GM18519 (cell line): Measurements from ENCODE around the gene DAPK1.

Experiments used
- ATAC-seq: cut with Tn5 transposase; IDR thresholded peaks from one replicate; pipeline ENCODE4 v1.9.1; 2021; ENCODE audit warnings: mild to moderate bottlenecking, moderate library complexity; ENCODE audit not compliant: unreplicated experiment, low FRiP score

DAPK1 gene

GRCh38 chr9:87606841-87607521 is 109.3 kb downstream of the DAPK1 start:
- no peak for ATAC-seq

DNA sequence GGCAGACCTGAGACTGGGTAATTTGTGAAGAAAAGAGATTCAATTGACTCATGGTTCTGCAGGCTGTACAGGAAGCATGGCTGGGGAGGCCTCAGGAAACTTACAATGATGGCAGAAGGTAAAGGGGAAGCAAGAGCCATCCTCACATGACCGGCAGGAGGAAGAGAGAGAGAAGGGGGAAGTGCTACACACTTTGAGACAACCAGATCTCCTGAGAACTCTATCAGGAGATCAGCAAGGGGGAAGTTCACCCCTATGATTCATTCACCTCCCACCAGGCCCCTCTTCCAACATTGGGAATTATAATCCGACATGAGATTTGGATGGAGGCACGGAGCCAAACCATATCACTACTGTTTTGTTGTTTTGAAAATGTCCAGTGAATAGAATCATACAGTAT is 110.2 kb downstream of the DAPK1 start:
- ATAC-seq, result no peak

DNA sequence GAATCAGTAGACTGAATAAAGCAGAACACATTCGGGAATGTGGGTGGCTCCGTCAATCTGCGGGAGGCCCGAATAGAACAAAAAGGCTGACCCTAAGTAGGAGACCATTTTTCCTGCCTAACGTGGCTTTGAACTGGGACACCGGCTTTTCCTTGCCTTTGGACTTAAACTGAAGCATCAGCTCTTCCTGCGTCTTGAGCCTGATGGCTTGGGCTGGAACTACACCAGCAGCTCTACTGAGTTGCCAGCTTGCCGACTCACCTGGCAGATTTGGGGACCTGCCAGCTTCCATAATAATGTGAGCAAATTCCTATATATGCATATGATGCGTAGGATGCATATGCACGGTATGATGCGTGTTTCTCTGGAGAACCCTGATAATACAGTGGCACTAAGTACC is 111.3 kb downstream of the DAPK1 start:
- no peak for ATAC-seq

DNA sequence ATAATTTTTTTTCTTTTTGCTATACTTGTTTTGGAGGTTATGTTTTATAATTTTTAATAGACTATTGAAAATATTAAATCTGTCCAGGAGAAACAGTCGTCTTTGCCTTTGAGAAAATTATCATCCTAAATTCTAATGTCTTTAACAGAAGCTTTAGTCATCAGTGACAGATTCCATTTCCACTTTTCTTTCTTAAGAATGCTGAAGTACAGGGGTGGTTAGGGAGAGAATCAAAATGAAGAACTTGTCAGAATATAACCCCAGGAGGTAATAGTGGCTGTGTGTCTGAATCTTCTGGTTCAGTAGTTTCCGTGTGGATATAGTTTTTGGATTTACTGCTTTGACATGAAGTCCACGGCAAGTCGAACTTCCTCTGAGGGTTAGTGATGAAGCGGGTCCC is 111.8 kb downstream of the DAPK1 start:
- ATAC-seq, result no peak

GRCh38 chr9:87610200-87611155 is 112.8 kb downstream of the DAPK1 start:
- ATAC-seq, result no peak

DNA sequence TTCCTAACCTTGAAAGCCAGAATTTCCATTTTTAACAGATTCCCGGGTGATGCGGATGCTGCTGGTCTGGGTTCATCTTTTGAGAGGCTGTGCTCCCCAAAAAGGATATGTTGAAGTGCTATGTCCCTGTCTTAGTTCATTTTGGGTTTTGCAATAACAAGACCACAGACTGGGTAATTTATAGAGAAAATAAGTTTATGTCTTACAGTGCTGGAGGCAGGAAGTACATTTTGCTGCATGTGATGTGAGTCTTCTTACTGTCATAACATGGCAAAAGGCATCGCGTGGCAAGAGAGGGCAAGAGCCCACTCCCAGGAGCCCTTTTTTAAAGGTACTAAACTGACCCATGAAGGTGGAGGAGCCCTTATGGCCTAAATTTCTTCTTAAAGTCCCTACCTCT is 114.1 kb downstream of the DAPK1 start:
- no peak for ATAC-seq

- no peak for ATAC-seq
Measured at GRCh38 chr9:87612536-87612935, 114.9 kb downstream of the DAPK1 start.

DNA sequence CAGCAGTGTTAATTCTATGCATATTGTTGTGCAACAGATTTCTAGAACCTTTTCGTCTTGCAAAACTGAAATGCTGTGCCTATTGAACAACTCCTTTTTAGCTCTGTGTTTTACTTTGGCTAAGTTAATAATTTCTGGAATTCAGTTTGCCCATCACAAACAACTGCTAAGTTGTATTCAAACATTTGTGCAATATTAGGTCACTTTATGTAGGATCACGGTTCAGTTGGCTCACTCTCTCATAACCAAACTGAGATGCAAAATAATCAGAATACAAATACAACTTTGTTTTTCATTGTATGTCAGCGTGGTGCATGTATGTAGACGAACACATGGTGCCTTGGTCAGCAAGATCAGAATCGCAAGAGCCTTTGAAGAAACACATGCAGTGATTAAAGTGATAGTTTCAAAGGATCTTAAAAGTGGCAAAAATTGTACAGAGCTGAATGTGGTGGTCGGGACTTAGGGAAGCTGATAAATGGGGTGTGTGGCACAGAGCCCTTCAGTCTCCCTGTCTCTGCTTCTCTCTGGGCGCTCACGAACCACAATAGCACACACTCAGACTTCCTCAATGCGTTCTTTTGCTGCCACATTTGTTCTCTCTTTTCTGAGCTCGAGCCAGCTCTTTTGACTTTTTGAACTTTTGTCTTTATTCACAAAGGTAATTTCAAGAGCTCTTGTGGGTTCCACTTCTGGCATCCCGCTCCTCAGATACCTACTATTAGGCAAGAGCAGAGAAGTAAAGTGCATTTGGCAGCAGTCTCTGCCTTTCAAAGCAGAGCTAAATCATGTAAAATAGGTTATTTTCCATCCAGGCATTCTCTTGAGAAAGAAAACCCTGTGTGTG is 115.8 kb downstream of the DAPK1 start:
- ATAC-seq, result no peak

GRCh38 chr9:87614397-87614796 is 116.7 kb downstream of the DAPK1 start:
- ATAC-seq, result no peak

DNA sequence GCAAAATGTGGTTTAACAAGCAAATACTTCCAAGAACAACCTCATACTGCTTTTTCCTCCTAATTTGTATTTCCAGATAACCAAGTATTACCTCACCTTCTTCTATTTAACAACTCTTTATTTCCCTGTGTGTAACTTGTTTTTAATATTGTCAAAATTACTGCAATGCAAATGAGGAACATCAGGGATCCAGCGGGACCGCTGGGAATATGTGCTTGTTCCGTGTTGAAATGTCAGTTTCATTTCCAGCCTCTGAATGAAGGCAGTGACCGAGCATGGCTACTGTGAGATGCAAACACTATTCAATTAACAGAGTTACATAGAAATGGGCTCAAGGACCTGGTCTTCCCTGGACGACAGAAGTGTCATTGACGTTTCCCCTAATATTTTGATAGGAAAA is 117.5 kb downstream of the DAPK1 start:
- ATAC-seq, result no peak

DNA sequence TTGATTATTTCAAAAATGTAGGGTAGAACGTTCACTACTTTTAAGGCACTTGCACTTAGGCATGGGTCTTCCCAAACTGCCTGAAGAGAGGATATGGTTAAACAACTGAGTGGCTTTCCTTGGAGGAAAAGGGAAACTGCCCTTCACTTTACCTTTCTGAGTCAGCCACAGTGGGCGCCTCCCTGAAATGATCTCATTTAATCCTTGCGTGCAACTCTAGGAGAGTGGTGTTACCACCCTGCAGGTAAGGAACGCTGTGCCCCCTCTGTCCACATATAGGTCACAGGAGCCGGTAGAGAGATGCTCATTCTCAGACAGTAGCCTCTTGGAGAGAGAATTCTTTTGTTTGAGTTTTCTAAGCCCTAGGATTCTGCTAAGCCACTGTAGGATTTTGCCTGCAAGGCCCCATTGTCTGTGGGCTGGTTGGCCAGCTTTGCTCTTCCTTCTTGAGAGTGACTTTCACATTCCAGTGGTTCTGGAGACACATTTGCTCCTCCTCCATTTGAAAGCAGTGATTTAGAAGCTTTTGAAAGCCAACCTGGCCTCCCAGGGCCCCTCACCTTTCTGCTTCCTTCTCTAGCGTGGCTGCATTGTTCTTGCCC is 118.0 kb downstream of the DAPK1 start:
- ATAC-seq, result no peak

- no peak for ATAC-seq
Measured at GRCh38 chr9:87618226-87618625, 120.6 kb downstream of the DAPK1 start.

- ATAC-seq, result no peak
Measured at GRCh38 chr9:87618931-87619330, 121.3 kb downstream of the DAPK1 start.

GRCh38 chr9:87619346-87619745 is 121.7 kb downstream of the DAPK1 start:
- no peak for ATAC-seq

GRCh38 chr9:87620731-87621322 is 123.2 kb downstream of the DAPK1 start:
- ATAC-seq, result no peak

DNA sequence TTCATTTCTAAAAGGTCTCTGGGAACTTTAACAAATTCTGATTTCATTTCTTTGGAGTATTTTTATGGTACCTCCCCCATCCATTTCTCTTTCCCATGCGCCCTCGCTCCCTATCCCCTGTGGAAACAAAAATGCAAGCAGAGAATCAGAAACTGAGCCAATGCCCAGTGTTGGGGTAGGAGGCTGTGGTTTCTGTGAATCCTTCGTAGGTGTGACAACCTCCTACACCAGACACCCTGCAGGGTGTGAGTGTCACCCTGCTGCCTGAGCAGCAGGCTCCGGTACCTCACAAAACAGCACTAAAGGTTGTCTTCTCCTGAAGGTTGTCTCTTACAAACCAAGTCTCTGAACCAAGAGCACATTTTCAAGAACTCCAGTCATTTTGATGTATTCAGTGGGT is 124.4 kb downstream of the DAPK1 start:
- no peak for ATAC-seq

DNA sequence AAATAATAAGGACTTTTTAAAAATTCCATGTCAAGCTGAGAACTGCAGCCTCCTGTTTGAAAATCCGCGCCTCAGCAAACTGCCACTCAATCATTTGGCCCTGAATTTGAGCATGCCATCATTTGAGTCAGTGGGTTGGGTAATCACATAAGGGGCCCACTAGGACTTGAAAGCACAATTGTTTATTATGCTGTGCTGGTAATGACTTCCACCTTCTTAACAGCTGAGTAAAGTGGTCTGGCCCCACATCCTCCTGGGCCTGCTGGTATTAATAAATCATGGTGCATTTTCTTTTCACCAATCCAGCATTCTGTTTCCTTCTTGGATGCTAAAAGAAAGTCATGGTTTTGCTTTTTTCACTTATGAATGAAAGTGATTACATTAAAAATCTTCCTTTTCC is 125.3 kb downstream of the DAPK1 start:
- no peak for ATAC-seq

DNA sequence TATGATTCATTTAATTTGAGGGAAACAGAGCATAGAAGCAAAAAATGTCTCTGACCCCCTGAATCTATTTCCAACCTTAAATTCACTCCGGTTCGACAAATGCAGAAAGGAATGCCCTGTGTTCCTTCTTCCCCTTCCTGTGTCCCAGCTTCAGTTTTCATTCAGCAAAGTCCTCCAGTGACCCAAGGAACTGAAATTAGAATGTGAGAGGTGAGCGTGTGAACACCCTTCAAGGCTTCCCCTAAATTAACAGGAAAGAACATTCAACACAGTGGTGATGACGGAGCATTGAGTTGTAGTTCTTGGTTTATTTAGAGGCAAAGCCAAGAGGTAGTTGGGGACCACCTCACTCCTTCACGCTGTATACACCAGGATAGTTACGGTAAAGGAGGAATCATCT is 130.7 kb downstream of the DAPK1 start:
- ATAC-seq, result no peak

- ATAC-seq, result no peak
Measured at GRCh38 chr9:87629104-87629503, 131.4 kb downstream of the DAPK1 start.

- ATAC-seq, result no peak
Measured at GRCh38 chr9:87630266-87630665, 132.6 kb downstream of the DAPK1 start.
